Gastrocnemius medialis (tissue), 4 donors: ENCODE measurements around the gene VPS4A. TPM values are rescaled to one million over a fixed set of nuclear protein-coding genes. Genes with fewer than 3 reads are reported as not detected.

Experiments
- ATAC-seq, 2 donors: fragments of 150-250 bp; one replicate each; pipeline ENCODE4 v1.9.1; 2016
- DNase-seq, 2 donors: peaks; one replicate each; pipeline ENCODE4 v3.0.0-alpha.2; 2019
- H3K27ac ChIP-seq, 4 donors: fragments of 200-600 bp; sonication (generic); 1 replicate in 1 of 4; 2 replicates in 3 of 4; pipeline ENCODE4 v1.5.1; 2016 to 2018; ENCODE audit warnings: mild to moderate bottlenecking in 2 of 4, moderate library complexity in 1 of 4
- H3K27me3 ChIP-seq, 3 donors: fragments of 200-600 bp; sonication (generic) in 2 of 3; 1 replicate in 1 of 3; 2 replicates in 2 of 3; pipeline versions ENCODE4 v1.5.1 to v1.6.0; 2016 to 2019; ENCODE audit warnings: mild to moderate bottlenecking in 1 of 3, moderate library complexity in 1 of 3
- H3K36me3 ChIP-seq, 2 donors: fragments of 200-600 bp; sonication (generic) in 1 of 2; one replicate each; pipeline ENCODE4 v1.5.1; 2017 to 2018
- H3K4me1 ChIP-seq, 2 donors: fragments of 200-600 bp; sonication (generic) in 1 of 2; one replicate each; pipeline ENCODE4 v1.5.1; 2016 to 2017; ENCODE audit warnings: mild to moderate bottlenecking in 2 of 2
- H3K4me3 ChIP-seq, 4 donors: fragments of 200-600 bp; sonication (generic) in 3 of 4; 1 replicate in 1 of 4; 2 replicates in 3 of 4; pipeline ENCODE4 v1.5.1; 2016 to 2019; ENCODE audit warnings: mild to moderate bottlenecking in 2 of 4
- H3K9me3 ChIP-seq, 3 donors: fragments of 200-600 bp; sonication (generic) in 2 of 3; 1 replicate in 1 of 3; 2 replicates in 2 of 3; pipeline ENCODE4 v1.5.1; 2016 to 2019
- CTCF ChIP-seq, 5 experiments: fragments of 450-650 bp in 3 of 5; fragments of 200-600 bp in 2 of 5; sonication (generic) in 2 of 5; IDR thresholded peaks in 4 of 5; conservative IDR thresholded peaks in 1 of 5; 1 replicate in 4 of 5; 2 replicates in 1 of 5; pipeline ENCODE4 v1.5.1; 2016 to 2019; ENCODE audit warnings: antibody characterized with exemption in 5 of 5, mild to moderate bottlenecking in 3 of 5, moderate library complexity in 3 of 5
- POLR2A ChIP-seq, 2 donors: fragments of 450-650 bp; IDR thresholded peaks; one replicate each; pipeline ENCODE4 v1.6.1; 2017; ENCODE audit warnings: antibody characterized with exemption in 2 of 2, mild to moderate bottlenecking in 2 of 2, moderate library complexity in 2 of 2
- in situ Hi-C, 4 donors: fragments of 200-750 bp; cut with MboI; loops; one replicate each; pipeline versions ENCODE4 v1.15.0 to v1.8.0; 2017; ENCODE audit warnings: low sequenced_read_pairs in 4 of 4
- intact Hi-C: fragments of 100-400 bp; cut with DNase I; formaldehyde crosslinking; loops from one replicate; pipeline ENCODE4 v1.15.1; 2023; ENCODE audit warnings: low total_unique reads
- total RNA-seq, 4 donors: library from RNA; depleted of rRNA; stranded (reverse); fragments of >200 nt; gene quantifications; one replicate each; pipeline versions ENCODE4 v1.1.0 to v1.2.3, GENCODE V29; 2016

VPS4A gene
- total RNA-seq, 4 donors from 2014 or later: 53.3 to 112 (median 70.1) TPM

GRCh38 chr16:69330286-69331109, 19.3 kb downstream of the VPS4A start, which contains the start of gene PDF:
Gene PDF, minus strand, starts transcription at chr16:69330588. Its CDS starts 18 bp downstream, at chr16:69330570.
- Histone ChIP-seq H3K27me3 (no peaks in the 10 kb centered on the region), H3K9me3 (no peaks in the 10 kb centered on the region), H3K4me3 (peak within 1 kb of the TSS; percentile 73 to 100 (median 93)), H3K36me3 (peaks cover 0 to 40% of the 10 kb centered on the region in 2 donors), H3K4me1 (peaks cover 46 to 52% of the 10 kb centered on the region in 2 donors), H3K27ac (peak within 1 kb of the TSS; percentile 82 to 99 (median 95))
- TF ChIP-seq POLR2A (IDR thresholded peaks at IDR 0.05) (peak; percentile 71 to 84), CTCF (IDR thresholded peaks at IDR 0.05 in 4 of 5, conservative IDR thresholded peaks at IDR 0.05 in 1 of 5) (peak in 1 of 5 experiments; percentile 22)
- intact Hi-C loops (loop anchor here (1.0 kb wide), 2 partner anchors 9 to 19 kb away; partner anchors contain the start of genes COG8, NIP7 and VPS4A), in situ Hi-C loops (no loop called here)
- DNase-seq (peak; percentile 89), ATAC-seq (peak; percentile 86 to 93)

GRCh38 chr16:69334696-69335095, 23.5 kb downstream of the VPS4A start:
- Histone ChIP-seq H3K4me1 (peaks cover 17 to 27% of the 10 kb centered on the region in 2 donors), H3K36me3 (peaks cover 0 to 48% of the 10 kb centered on the region in 2 donors), H3K27me3 (no peaks in the 10 kb centered on the region), H3K4me3 (no peak overlapping the region), H3K27ac (no peak overlapping the region), H3K9me3 (no peaks in the 10 kb centered on the region)
- ATAC-seq (no peak), DNase-seq (no peak)
- intact Hi-C loops: no loop called here
- in situ Hi-C loops: no loop called here
- TF ChIP-seq POLR2A (IDR thresholded peaks at IDR 0.05) (no peak), CTCF (IDR thresholded peaks at IDR 0.05 in 4 of 5, conservative IDR thresholded peaks at IDR 0.05 in 1 of 5) (no peak)

GRCh38 chr16:69338557-69339288, 27.6 kb downstream of the VPS4A start:
- no peak for DNase-seq
- in situ Hi-C loops: no loop called here
- peaks cover 19 to 26% of the 10 kb centered on the region in 2 donors for H3K4me1 ChIP-seq
- peaks cover 0 to 60% of the 10 kb centered on the region in 2 donors for H3K36me3 ChIP-seq
- H3K9me3 ChIP-seq: no peaks in the 10 kb centered on the region
- no peak for ATAC-seq
- H3K4me3 ChIP-seq: peak overlapping the region; percentile 81 to 95 (median 90)
- TF ChIP-seq POLR2A (IDR thresholded peaks at IDR 0.05) (no peak), CTCF (IDR thresholded peaks at IDR 0.05 in 4 of 5, conservative IDR thresholded peaks at IDR 0.05 in 1 of 5) (no peak)
- intact Hi-C loops: loop anchor here (1.0 to 2.0 kb wide), 3 partner anchors 8 to 46 kb away; partner anchors contain the start of genes PDF and VPS4A
- peak overlapping the region; percentile 81 to 95 (median 94) for H3K27ac ChIP-seq
- H3K27me3 ChIP-seq: no peaks in the 10 kb centered on the region

- peaks cover 0 to 58% of the 10 kb centered on the region in 2 donors for H3K36me3 ChIP-seq
- intact Hi-C loops (loop anchor here (1.0 to 2.0 kb wide), 3 partner anchors 9 to 45 kb away; partner anchors contain the start of genes PDF and VPS4A), in situ Hi-C loops (no loop called here)
- no peaks in the 10 kb centered on the region for H3K9me3 ChIP-seq
- peak within 1 kb of the TSS; percentile 81 to 95 (median 94) for H3K27ac ChIP-seq
- peaks cover 19 to 26% of the 10 kb centered on the region in 2 donors for H3K4me1 ChIP-seq
- TF ChIP-seq POLR2A (IDR thresholded peaks at IDR 0.05) (peak; percentile 41 to 52), CTCF (IDR thresholded peaks at IDR 0.05 in 4 of 5, conservative IDR thresholded peaks at IDR 0.05 in 1 of 5) (peak; percentile 86 to 93 (median 89))
- DNase-seq (peak; percentile 94 to 96), ATAC-seq (peak; percentile 99)
- H3K27me3 ChIP-seq: no peaks in the 10 kb centered on the region
- H3K4me3 ChIP-seq: peak within 1 kb of the TSS; percentile 81 to 95 (median 90)
Observed at GRCh38 chr16:69339289-69340094, 28.3 kb downstream of the VPS4A start, which contains the start of the genes COG8 and NIP7. Gene COG8, minus strand, starts transcription at chr16:69339564. Its CDS starts 12 bp downstream, at chr16:69339552. Gene NIP7, plus strand, starts transcription at chr16:69339772. Its CDS starts 58 bp downstream, at chr16:69339830.
